ENCODE results near the gene S100A11. TPM values are rescaled to one million over a fixed set of nuclear protein-coding genes. Genes with fewer than 3 reads are reported as not detected.

The S100A11 gene
- total and polyA plus RNA-seq, 9 of the 15 experiments (the other 6 are each of a cell fraction or from before 2014, with no cell fraction given): 131 to 808 (median 235) TPM

DNA sequence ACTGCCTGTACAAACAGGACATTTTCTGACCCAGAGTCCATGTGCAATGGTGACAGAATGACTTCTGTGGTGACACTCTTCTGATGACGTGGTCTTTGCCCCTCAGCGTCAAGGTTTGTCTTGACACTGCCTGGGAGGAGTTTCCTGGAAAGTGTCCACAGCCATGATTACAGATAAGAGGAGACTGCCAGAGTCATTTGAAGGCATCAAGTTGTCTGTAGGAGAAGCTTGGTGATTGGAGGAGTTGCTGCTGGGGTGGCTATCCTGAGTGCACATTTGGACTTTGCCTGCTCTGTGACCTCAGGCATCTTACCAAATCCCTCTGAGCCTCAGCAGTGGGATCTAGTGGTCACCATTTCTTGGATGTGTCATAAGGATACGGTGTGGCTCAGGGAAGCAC lies 34.3 kb upstream of the S100A11 start (continued):
- TF ChIP-seq, protein P1, sequence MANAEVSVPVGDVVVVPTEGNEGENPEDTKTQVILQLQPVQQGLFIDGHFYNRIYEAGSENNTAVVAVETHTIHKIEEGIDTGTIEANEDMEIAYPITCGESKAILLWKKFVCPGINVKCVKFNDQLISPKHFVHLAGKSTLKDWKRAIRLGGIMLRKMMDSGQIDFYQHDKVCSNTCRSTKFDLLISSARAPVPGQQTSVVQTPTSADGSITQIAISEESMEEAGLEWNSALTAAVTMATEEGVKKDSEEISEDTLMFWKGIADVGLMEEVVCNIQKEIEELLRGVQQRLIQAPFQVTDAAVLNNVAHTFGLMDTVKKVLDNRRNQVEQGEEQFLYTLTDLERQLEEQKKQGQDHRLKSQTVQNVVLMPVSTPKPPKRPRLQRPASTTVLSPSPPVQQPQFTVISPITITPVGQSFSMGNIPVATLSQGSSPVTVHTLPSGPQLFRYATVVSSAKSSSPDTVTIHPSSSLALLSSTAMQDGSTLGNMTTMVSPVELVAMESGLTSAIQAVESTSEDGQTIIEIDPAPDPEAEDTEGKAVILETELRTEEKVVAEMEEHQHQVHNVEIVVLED (CRISPR knock-in tag; IDR thresholded peaks at IDR 0.05): no peak
- TF ChIP-seq RNF2 (IDR thresholded peaks at IDR 0.05) (no peak), JUND (IDR thresholded peaks at IDR 0.05; ENCODE audit: borderline replicate concordance, low read depth, low read length) (peak; percentile 73), JUND (tag; IDR thresholded peaks at IDR 0.05; ENCODE audit: borderline replicate concordance, low read depth, low read length) (peak; percentile 85; the same call in 1 of the 3 replicates), TAL1 (IDR thresholded peaks at IDR 0.05) (no peak), POLR2AphosphoS2 (IDR thresholded peaks at IDR 0.05; ENCODE audit: low read length) (no peak), TEAD4 (IDR thresholded peaks at IDR 0.05; ENCODE audit: low read length) (0 out of 2 replicates have a peak, but pooled peaks have one; percentile 8), TEAD4 (CRISPR knock-in tag; IDR thresholded peaks at IDR 0.05; ENCODE audit: borderline replicate concordance) (no peak), NBN (IDR thresholded peaks at IDR 0.05; ENCODE audit: low read depth) (peak; percentile 77; the same call in 1 of the 2 replicates), SMAD4 (CRISPR knock-in tag; conservative IDR thresholded peaks at IDR 0.05) (peak; percentile 50; the same call in 1 of the 2 replicates)
- TF ChIP-seq, protein P2, sequence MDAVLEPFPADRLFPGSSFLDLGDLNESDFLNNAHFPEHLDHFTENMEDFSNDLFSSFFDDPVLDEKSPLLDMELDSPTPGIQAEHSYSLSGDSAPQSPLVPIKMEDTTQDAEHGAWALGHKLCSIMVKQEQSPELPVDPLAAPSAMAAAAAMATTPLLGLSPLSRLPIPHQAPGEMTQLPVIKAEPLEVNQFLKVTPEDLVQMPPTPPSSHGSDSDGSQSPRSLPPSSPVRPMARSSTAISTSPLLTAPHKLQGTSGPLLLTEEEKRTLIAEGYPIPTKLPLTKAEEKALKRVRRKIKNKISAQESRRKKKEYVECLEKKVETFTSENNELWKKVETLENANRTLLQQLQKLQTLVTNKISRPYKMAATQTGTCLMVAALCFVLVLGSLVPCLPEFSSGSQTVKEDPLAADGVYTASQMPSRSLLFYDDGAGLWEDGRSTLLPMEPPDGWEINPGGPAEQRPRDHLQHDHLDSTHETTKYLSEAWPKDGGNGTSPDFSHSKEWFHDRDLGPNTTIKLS (IDR thresholded peaks at IDR 0.05; ENCODE audit: borderline replicate concordance, low read depth): peak; percentile 25; the same call in 1 of the 2 replicates
- TF ChIP-seq, protein P3, sequence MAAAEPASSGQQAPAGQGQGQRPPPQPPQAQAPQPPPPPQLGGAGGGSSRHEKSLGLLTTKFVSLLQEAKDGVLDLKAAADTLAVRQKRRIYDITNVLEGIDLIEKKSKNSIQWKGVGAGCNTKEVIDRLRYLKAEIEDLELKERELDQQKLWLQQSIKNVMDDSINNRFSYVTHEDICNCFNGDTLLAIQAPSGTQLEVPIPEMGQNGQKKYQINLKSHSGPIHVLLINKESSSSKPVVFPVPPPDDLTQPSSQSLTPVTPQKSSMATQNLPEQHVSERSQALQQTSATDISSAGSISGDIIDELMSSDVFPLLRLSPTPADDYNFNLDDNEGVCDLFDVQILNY (CRISPR knock-in tag; IDR thresholded peaks at IDR 0.05): no peak
- TF ChIP-seq, protein P4, sequence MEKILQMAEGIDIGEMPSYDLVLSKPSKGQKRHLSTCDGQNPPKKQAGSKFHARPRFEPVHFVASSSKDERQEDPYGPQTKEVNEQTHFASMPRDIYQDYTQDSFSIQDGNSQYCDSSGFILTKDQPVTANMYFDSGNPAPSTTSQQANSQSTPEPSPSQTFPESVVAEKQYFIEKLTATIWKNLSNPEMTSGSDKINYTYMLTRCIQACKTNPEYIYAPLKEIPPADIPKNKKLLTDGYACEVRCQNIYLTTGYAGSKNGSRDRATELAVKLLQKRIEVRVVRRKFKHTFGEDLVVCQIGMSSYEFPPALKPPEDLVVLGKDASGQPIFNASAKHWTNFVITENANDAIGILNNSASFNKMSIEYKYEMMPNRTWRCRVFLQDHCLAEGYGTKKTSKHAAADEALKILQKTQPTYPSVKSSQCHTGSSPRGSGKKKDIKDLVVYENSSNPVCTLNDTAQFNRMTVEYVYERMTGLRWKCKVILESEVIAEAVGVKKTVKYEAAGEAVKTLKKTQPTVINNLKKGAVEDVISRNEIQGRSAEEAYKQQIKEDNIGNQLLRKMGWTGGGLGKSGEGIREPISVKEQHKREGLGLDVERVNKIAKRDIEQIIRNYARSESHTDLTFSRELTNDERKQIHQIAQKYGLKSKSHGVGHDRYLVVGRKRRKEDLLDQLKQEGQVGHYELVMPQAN (IDR thresholded peaks at IDR 0.05; ENCODE audit: borderline replicate concordance): no peak
- TF ChIP-seq, protein P5, sequence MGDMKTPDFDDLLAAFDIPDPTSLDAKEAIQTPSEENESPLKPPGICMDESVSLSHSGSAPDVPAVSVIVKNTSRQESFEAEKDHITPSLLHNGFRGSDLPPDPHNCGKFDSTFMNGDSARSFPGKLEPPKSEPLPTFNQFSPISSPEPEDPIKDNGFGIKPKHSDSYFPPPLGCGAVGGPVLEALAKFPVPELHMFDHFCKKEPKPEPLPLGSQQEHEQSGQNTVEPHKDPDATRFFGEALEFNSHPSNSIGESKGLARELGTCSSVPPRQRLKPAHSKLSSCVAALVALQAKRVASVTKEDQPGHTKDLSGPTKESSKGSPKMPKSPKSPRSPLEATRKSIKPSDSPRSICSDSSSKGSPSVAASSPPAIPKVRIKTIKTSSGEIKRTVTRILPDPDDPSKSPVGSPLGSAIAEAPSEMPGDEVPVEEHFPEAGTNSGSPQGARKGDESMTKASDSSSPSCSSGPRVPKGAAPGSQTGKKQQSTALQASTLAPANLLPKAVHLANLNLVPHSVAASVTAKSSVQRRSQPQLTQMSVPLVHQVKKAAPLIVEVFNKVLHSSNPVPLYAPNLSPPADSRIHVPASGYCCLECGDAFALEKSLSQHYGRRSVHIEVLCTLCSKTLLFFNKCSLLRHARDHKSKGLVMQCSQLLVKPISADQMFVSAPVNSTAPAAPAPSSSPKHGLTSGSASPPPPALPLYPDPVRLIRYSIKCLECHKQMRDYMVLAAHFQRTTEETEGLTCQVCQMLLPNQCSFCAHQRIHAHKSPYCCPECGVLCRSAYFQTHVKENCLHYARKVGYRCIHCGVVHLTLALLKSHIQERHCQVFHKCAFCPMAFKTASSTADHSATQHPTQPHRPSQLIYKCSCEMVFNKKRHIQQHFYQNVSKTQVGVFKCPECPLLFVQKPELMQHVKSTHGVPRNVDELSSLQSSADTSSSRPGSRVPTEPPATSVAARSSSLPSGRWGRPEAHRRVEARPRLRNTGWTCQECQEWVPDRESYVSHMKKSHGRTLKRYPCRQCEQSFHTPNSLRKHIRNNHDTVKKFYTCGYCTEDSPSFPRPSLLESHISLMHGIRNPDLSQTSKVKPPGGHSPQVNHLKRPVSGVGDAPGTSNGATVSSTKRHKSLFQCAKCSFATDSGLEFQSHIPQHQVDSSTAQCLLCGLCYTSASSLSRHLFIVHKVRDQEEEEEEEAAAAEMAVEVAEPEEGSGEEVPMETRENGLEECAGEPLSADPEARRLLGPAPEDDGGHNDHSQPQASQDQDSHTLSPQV (IDR thresholded peaks at IDR 0.05): peak; percentile 57; the same call in 1 of the 2 replicates
- TF ChIP-seq, protein P6, sequence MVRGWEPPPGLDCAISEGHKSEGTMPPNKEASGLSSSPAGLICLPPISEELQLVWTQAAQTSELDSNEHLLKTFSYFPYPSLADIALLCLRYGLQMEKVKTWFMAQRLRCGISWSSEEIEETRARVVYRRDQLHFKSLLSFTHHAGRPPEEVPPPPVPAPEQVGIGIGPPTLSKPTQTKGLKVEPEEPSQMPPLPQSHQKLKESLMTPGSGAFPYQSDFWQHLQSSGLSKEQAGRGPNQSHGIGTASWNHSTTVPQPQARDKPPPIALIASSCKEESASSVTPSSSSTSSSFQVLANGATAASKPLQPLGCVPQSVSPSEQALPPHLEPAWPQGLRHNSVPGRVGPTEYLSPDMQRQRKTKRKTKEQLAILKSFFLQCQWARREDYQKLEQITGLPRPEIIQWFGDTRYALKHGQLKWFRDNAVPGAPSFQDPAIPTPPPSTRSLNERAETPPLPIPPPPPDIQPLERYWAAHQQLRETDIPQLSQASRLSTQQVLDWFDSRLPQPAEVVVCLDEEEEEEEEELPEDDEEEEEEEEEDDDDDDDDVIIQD (CRISPR knock-in tag; IDR thresholded peaks at IDR 0.05): no peak
- TF ChIP-seq, protein P7, sequence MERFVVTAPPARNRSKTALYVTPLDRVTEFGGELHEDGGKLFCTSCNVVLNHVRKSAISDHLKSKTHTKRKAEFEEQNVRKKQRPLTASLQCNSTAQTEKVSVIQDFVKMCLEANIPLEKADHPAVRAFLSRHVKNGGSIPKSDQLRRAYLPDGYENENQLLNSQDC (CRISPR knock-in tag; IDR thresholded peaks at IDR 0.05): no peak
